ENCODE measurements around the gene ELOVL3.

The ELOVL3 gene

GRCh38 chr10:102231357-102232318, 5.5 kb downstream of the ELOVL3 start:
- peaks cover 83% of the 10 kb centered on the region for H3K27me3 ChIP-seq (ENCODE audit: insufficient read depth, low read length)
- no peak overlapping the region for H3K4me3 ChIP-seq (ENCODE audit: low read length)
- no peaks in the 10 kb centered on the region for H3K36me3 ChIP-seq (ENCODE audit: insufficient read depth, low read length)
- peaks cover 10% of the 10 kb centered on the region for H3K4me1 ChIP-seq (ENCODE audit: insufficient read depth, low read length)
- no peak overlapping the region for H2AFZ ChIP-seq (ENCODE audit: low read depth, low read length)
- no peaks in the 10 kb centered on the region for H3K9me3 ChIP-seq (ENCODE audit: low read length)

- H2AFZ ChIP-seq (ENCODE audit: low read depth, low read length) = no peak overlapping the region
- no peak overlapping the region for H3K4me3 ChIP-seq (ENCODE audit: low read length)
- no peaks in the 10 kb centered on the region for H3K9me3 ChIP-seq (ENCODE audit: low read length)
- H3K27me3 ChIP-seq (ENCODE audit: insufficient read depth, low read length) = peaks cover 84% of the 10 kb centered on the region
- no peaks in the 10 kb centered on the region for H3K36me3 ChIP-seq (ENCODE audit: insufficient read depth, low read length)
- peaks cover 10% of the 10 kb centered on the region for H3K4me1 ChIP-seq (ENCODE audit: insufficient read depth, low read length)
Observed at GRCh38 chr10:102233997-102234396, 7.9 kb downstream of the ELOVL3 start.

GRCh38 chr10:102234888-102235597, 8.9 kb downstream of the ELOVL3 start:
- Histone ChIP-seq H3K4me1 (ENCODE audit: insufficient read depth, low read length) (peaks cover 10% of the 10 kb centered on the region), H2AFZ (ENCODE audit: low read depth, low read length) (no peak overlapping the region), H3K9me3 (ENCODE audit: low read length) (no peaks in the 10 kb centered on the region), H3K36me3 (ENCODE audit: insufficient read depth, low read length) (no peaks in the 10 kb centered on the region), H3K27me3 (ENCODE audit: insufficient read depth, low read length) (peaks cover 92% of the 10 kb centered on the region), H3K4me3 (ENCODE audit: low read length) (no peak overlapping the region)

GRCh38 chr10:102235598-102235920, 9.5 kb downstream of the ELOVL3 start:
- Histone ChIP-seq H2AFZ (ENCODE audit: low read depth, low read length) (no peak overlapping the region), H3K36me3 (ENCODE audit: insufficient read depth, low read length) (no peaks in the 10 kb centered on the region), H3K4me3 (ENCODE audit: low read length) (no peak overlapping the region), H3K27me3 (ENCODE audit: insufficient read depth, low read length) (peaks cover 92% of the 10 kb centered on the region), H3K9me3 (ENCODE audit: low read length) (no peaks in the 10 kb centered on the region), H3K4me1 (ENCODE audit: insufficient read depth, low read length) (peaks cover 12% of the 10 kb centered on the region)

- no peaks in the 10 kb centered on the region for H3K36me3 ChIP-seq (ENCODE audit: insufficient read depth, low read length)
- peaks cover 16% of the 10 kb centered on the region for H3K4me1 ChIP-seq (ENCODE audit: insufficient read depth, low read length)
- H2AFZ ChIP-seq (ENCODE audit: low read depth, low read length) = no peak overlapping the region
- H3K9me3 ChIP-seq (ENCODE audit: low read length) = no peaks in the 10 kb centered on the region
- H3K27me3 ChIP-seq (ENCODE audit: insufficient read depth, low read length) = peaks cover 92% of the 10 kb centered on the region
- no peak overlapping the region for H3K4me3 ChIP-seq (ENCODE audit: low read length)
Observed at GRCh38 chr10:102236006-102236405, 9.9 kb downstream of the ELOVL3 start.

- no peaks in the 10 kb centered on the region for H3K36me3 ChIP-seq (ENCODE audit: insufficient read depth, low read length)
- peaks cover 23% of the 10 kb centered on the region for H3K4me1 ChIP-seq (ENCODE audit: insufficient read depth, low read length)
- H3K9me3 ChIP-seq (ENCODE audit: low read length) = no peaks in the 10 kb centered on the region
- peaks cover 86% of the 10 kb centered on the region for H3K27me3 ChIP-seq (ENCODE audit: insufficient read depth, low read length)
- no peak overlapping the region for H3K4me3 ChIP-seq (ENCODE audit: low read length)
- H2AFZ ChIP-seq (ENCODE audit: low read depth, low read length) = no peak overlapping the region
Observed at GRCh38 chr10:102237711-102238252, 11.7 kb downstream of the ELOVL3 start.

GRCh38 chr10:102240467-102241031, 14.4 kb downstream of the ELOVL3 start:
- H3K4me3 ChIP-seq (ENCODE audit: low read length) = peak overlapping the region; percentile 44
- peaks cover 22% of the 10 kb centered on the region for H3K4me1 ChIP-seq (ENCODE audit: insufficient read depth, low read length)
- no peaks in the 10 kb centered on the region for H3K36me3 ChIP-seq (ENCODE audit: insufficient read depth, low read length)
- no peaks in the 10 kb centered on the region for H3K9me3 ChIP-seq (ENCODE audit: low read length)
- peak overlapping the region; percentile 2 for H2AFZ ChIP-seq (ENCODE audit: low read depth, low read length)
- H3K27me3 ChIP-seq (ENCODE audit: insufficient read depth, low read length) = peaks cover 64% of the 10 kb centered on the region

- Histone ChIP-seq H3K27me3 (ENCODE audit: insufficient read depth, low read length) (peaks cover 59% of the 10 kb centered on the region), H3K9me3 (ENCODE audit: low read length) (no peaks in the 10 kb centered on the region), H2AFZ (ENCODE audit: low read depth, low read length) (peak overlapping the region; percentile 2), H3K4me3 (ENCODE audit: low read length) (peak overlapping the region; percentile 44), H3K4me1 (ENCODE audit: insufficient read depth, low read length) (peaks cover 22% of the 10 kb centered on the region), H3K36me3 (ENCODE audit: insufficient read depth, low read length) (no peaks in the 10 kb centered on the region)
Observed at GRCh38 chr10:102241032-102241443, 14.9 kb downstream of the ELOVL3 start.

- Histone ChIP-seq H2AFZ (ENCODE audit: low read depth, low read length) (peak within 1 kb of the TSS; percentile 2), H3K4me1 (ENCODE audit: insufficient read depth, low read length) (peaks cover 26% of the 10 kb centered on the region), H3K27me3 (ENCODE audit: insufficient read depth, low read length) (peaks cover 53% of the 10 kb centered on the region), H3K9me3 (ENCODE audit: low read length) (no peaks in the 10 kb centered on the region), H3K36me3 (ENCODE audit: insufficient read depth, low read length) (no peaks in the 10 kb centered on the region), H3K4me3 (ENCODE audit: low read length) (peak within 1 kb of the TSS; percentile 44)
Observed at GRCh38 chr10:102241444-102242117, 15.5 kb downstream of the ELOVL3 start, which contains the start of gene PITX3. TSS of gene PITX3 (minus strand) at chr10:102241512. CDS start at chr10:102232080, 9,432 bp downstream.

GRCh38 chr10:102242118-102242485, 16.0 kb downstream of the ELOVL3 start:
- H3K27me3 ChIP-seq (ENCODE audit: insufficient read depth, low read length) = peaks cover 48% of the 10 kb centered on the region
- H3K36me3 ChIP-seq (ENCODE audit: insufficient read depth, low read length) = no peaks in the 10 kb centered on the region
- peaks cover 31% of the 10 kb centered on the region for H3K4me1 ChIP-seq (ENCODE audit: insufficient read depth, low read length)
- peak overlapping the region; percentile 44 for H3K4me3 ChIP-seq (ENCODE audit: low read length)
- peak overlapping the region; percentile 2 for H2AFZ ChIP-seq (ENCODE audit: low read depth, low read length)
- no peaks in the 10 kb centered on the region for H3K9me3 ChIP-seq (ENCODE audit: low read length)

- H3K27me3 ChIP-seq (ENCODE audit: insufficient read depth, low read length) = peaks cover 37% of the 10 kb centered on the region
Observed at GRCh38 chr10:102243309-102243708, 17.2 kb downstream of the ELOVL3 start.

GRCh38 chr10:102245082-102245931, 19.2 kb downstream of the ELOVL3 start, which contains the start of gene GBF1:
TSS of gene GBF1 (plus strand) at chr10:102245532. CDS start at chr10:102258939, 13,407 bp downstream.
- Histone ChIP-seq H3K4me1 (ENCODE audit: insufficient read depth, low read length) (peaks cover 38% of the 10 kb centered on the region), H3K27me3 (ENCODE audit: insufficient read depth, low read length) (peaks cover 17% of the 10 kb centered on the region), H3K36me3 (ENCODE audit: insufficient read depth, low read length) (peaks cover 6% of the 10 kb centered on the region), H3K4me3 (ENCODE audit: low read length) (peak within 1 kb of the TSS; percentile 73), H3K9me3 (ENCODE audit: low read length) (no peaks in the 10 kb centered on the region), H2AFZ (ENCODE audit: low read depth, low read length) (peak within 1 kb of the TSS; percentile 59)

More at GRCh38 chr10:102243309-102243708, 17.2 kb downstream of the ELOVL3 start:
- Histone ChIP-seq H2AFZ (ENCODE audit: low read depth, low read length) (no peak overlapping the region), H3K4me3 (ENCODE audit: low read length) (no peak overlapping the region), H3K9me3 (ENCODE audit: low read length) (no peaks in the 10 kb centered on the region), H3K36me3 (ENCODE audit: insufficient read depth, low read length) (no peaks in the 10 kb centered on the region), H3K4me1 (ENCODE audit: insufficient read depth, low read length) (peaks cover 39% of the 10 kb centered on the region)

Data from neuron (in vitro differentiated cells).